ENCODE data around the gene ARL5C.

Gene ARL5C

DNA sequence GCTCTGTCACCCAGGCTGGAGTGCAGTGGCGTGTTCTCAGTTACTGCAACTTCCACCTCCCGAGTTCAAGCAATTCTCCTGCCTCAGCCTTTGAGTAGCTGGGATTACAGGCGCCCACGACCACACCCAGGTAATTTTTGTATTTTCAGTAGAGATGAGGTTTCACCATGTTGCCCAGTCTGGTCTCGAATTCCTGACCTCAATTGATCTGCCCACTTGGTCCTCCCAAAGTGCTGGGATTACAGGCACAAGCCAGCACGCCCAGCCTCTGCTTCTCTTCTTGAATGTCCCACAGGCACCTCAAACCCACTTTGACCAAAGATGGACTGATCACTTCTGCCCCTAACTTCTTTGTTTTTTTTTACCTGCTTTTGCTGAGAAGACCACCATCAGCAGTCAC is 4.6 kb upstream of the ARL5C start:
- CTCF ChIA-PET, result interaction anchor here (0.6 to 2.5 kb wide), 6 partner anchors 8 to 450 kb away, joined by 3 to 6 read pairs (median 6); no protein-coding TSS in a partner anchor

DNA sequence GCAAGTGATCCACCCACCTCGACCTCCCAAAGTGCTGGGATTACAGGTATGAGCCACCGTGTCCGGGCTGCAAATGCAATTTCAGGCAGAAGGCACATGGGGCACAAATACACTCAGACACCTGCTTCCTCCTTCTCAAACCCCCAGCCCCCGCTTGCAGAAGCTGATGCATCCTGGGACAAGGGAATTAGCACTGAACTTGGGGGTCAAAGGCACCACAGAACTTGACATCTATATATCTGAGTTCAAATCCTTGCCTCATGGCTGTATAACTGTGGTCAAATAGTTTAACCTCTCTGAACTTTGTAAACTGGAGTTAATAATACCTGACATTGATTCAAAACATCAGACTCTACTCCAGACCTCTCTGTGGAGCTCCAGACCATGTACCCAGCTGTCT is 4.1 kb upstream of the ARL5C start:
- H3K27ac ChIP-seq (ENCODE audit: extremely low read depth, low read depth, low read length), result no peak overlapping the region
- TF ChIP-seq ZNF670 (tag by site-specific recombination; IDR thresholded peaks at IDR 0.05; ENCODE audit: low read depth) (no peak), ZNF16 (tag by site-specific recombination; IDR thresholded peaks at IDR 0.05; ENCODE audit: low read depth) (no peak), ZNF621 (tag by site-specific recombination; IDR thresholded peaks at IDR 0.05) (no peak), ZBTB1 (tag by site-specific recombination; IDR thresholded peaks at IDR 0.05) (no peak), ZNF221 (tag by site-specific recombination; IDR thresholded peaks at IDR 0.05; ENCODE audit: borderline replicate concordance) (no peak), ZNF184 (tag by site-specific recombination; IDR thresholded peaks at IDR 0.05) (no peak), ZSCAN30 (tag by site-specific recombination; IDR thresholded peaks at IDR 0.05) (no peak), ZNF560 (tag by site-specific recombination; IDR thresholded peaks at IDR 0.05; ENCODE audit: borderline replicate concordance) (no peak), ZNF146 (tag by site-specific recombination; IDR thresholded peaks at IDR 0.05) (no peak), KLF8 (tag by site-specific recombination; IDR thresholded peaks at IDR 0.05) (no peak), ZNF416 (tag by site-specific recombination; IDR thresholded peaks at IDR 0.05) (no peak), MYNN (tag by site-specific recombination; IDR thresholded peaks at IDR 0.05; ENCODE audit: borderline replicate concordance) (no peak)
- TF ChIP-seq, protein P1, sequence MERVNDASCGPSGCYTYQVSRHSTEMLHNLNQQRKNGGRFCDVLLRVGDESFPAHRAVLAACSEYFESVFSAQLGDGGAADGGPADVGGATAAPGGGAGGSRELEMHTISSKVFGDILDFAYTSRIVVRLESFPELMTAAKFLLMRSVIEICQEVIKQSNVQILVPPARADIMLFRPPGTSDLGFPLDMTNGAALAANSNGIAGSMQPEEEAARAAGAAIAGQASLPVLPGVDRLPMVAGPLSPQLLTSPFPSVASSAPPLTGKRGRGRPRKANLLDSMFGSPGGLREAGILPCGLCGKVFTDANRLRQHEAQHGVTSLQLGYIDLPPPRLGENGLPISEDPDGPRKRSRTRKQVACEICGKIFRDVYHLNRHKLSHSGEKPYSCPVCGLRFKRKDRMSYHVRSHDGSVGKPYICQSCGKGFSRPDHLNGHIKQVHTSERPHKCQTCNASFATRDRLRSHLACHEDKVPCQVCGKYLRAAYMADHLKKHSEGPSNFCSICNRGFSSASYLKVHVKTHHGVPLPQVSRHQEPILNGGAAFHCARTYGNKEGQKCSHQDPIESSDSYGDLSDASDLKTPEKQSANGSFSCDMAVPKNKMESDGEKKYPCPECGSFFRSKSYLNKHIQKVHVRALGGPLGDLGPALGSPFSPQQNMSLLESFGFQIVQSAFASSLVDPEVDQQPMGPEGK (tag by site-specific recombination; IDR thresholded peaks at IDR 0.05), result no peak
- TF ChIP-seq, protein P2, sequence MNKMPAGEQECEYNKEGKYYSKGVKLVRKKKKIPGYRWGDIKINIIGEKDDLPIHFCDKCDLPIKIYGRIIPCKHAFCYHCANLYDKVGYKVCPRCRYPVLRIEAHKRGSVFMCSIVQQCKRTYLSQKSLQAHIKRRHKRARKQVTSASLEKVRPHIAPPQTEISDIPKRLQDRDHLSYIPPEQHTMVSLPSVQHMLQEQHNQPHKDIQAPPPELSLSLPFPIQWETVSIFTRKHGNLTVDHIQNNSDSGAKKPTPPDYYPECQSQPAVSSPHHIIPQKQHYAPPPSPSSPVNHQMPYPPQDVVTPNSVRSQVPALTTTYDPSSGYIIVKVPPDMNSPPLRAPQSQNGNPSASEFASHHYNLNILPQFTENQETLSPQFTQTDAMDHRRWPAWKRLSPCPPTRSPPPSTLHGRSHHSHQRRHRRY (tag by site-specific recombination; IDR thresholded peaks at IDR 0.05), result no peak
- TF ChIP-seq, protein P3, sequence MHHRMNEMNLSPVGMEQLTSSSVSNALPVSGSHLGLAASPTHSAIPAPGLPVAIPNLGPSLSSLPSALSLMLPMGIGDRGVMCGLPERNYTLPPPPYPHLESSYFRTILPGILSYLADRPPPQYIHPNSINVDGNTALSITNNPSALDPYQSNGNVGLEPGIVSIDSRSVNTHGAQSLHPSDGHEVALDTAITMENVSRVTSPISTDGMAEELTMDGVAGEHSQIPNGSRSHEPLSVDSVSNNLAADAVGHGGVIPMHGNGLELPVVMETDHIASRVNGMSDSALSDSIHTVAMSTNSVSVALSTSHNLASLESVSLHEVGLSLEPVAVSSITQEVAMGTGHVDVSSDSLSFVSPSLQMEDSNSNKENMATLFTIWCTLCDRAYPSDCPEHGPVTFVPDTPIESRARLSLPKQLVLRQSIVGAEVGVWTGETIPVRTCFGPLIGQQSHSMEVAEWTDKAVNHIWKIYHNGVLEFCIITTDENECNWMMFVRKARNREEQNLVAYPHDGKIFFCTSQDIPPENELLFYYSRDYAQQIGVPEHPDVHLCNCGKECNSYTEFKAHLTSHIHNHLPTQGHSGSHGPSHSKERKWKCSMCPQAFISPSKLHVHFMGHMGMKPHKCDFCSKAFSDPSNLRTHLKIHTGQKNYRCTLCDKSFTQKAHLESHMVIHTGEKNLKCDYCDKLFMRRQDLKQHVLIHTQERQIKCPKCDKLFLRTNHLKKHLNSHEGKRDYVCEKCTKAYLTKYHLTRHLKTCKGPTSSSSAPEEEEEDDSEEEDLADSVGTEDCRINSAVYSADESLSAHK (tag by site-specific recombination; IDR thresholded peaks at IDR 0.05), result no peak
- TF ChIP-seq, protein P4, sequence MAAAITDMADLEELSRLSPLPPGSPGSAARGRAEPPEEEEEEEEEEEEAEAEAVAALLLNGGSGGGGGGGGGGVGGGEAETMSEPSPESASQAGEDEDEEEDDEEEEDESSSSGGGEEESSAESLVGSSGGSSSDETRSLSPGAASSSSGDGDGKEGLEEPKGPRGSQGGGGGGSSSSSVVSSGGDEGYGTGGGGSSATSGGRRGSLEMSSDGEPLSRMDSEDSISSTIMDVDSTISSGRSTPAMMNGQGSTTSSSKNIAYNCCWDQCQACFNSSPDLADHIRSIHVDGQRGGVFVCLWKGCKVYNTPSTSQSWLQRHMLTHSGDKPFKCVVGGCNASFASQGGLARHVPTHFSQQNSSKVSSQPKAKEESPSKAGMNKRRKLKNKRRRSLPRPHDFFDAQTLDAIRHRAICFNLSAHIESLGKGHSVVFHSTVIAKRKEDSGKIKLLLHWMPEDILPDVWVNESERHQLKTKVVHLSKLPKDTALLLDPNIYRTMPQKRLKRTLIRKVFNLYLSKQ (tag by site-specific recombination; IDR thresholded peaks at IDR 0.05; ENCODE audit: borderline replicate concordance), result no peak

More for the DNA sequence above, 4.6 kb upstream of the ARL5C start:
- peaks cover 0 to 6% of the 10 kb centered on the region in 2 experiments; a peak in 1 of 3 replicates for H3K36me3 ChIP-seq (ENCODE audit: control insufficient read depth in 2 of 2, insufficient read depth in 1 of 2, low read length in 2 of 2)
- 0 out of 2 replicates have a peak, but pooled peaks cover 4% of the 10 kb centered on the region for H3K4me1 ChIP-seq (ENCODE audit: control insufficient read depth, insufficient read depth, low read length)
- POLR2A ChIA-PET, result interaction anchor here (3.0 kb wide), 1 partner anchor 30 kb away, joined by 22 read pairs; the partner anchor contains the start of gene RPL19
- H3K27ac ChIP-seq (ENCODE audit: extremely low read depth, low read depth, low read length), result no peak overlapping the region
- no peak overlapping the region for H3K4me3 ChIP-seq (ENCODE audit: low read depth, low read length)
- no peaks in the 10 kb centered on the region for H3K9me3 ChIP-seq (ENCODE audit: control insufficient read depth, insufficient read depth, low read depth, low read length)
- TF ChIP-seq ZNF23 (tag by site-specific recombination; IDR thresholded peaks at IDR 0.05; ENCODE audit: borderline replicate concordance) (no peak), KLF1 (tag by site-specific recombination; IDR thresholded peaks at IDR 0.05) (0 out of 2 replicates have a peak, but pooled peaks have one; percentile 12), EGR2 (tag by site-specific recombination; IDR thresholded peaks at IDR 0.05; ENCODE audit: low read depth) (peak; percentile 72), ZFHX2 (tag by site-specific recombination; conservative IDR thresholded peaks at IDR 0.05) (peak; percentile 59), ZNF223 (tag by site-specific recombination; IDR thresholded peaks at IDR 0.05) (no peak), ZNF350 (tag by site-specific recombination; IDR thresholded peaks at IDR 0.05) (no peak), MZF1 (tag by site-specific recombination; IDR thresholded peaks at IDR 0.05; ENCODE audit: borderline replicate concordance) (no peak), ZNF530 (tag by site-specific recombination; IDR thresholded peaks at IDR 0.05; ENCODE audit: low read depth) (no peak)
- TF ChIP-seq, protein P5, sequence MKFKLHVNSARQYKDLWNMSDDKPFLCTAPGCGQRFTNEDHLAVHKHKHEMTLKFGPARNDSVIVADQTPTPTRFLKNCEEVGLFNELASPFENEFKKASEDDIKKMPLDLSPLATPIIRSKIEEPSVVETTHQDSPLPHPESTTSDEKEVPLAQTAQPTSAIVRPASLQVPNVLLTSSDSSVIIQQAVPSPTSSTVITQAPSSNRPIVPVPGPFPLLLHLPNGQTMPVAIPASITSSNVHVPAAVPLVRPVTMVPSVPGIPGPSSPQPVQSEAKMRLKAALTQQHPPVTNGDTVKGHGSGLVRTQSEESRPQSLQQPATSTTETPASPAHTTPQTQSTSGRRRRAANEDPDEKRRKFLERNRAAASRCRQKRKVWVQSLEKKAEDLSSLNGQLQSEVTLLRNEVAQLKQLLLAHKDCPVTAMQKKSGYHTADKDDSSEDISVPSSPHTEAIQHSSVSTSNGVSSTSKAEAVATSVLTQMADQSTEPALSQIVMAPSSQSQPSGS (tag by site-specific recombination; IDR thresholded peaks at IDR 0.05; ENCODE audit: low read depth), result no peak
- TF ChIP-seq, protein P6, sequence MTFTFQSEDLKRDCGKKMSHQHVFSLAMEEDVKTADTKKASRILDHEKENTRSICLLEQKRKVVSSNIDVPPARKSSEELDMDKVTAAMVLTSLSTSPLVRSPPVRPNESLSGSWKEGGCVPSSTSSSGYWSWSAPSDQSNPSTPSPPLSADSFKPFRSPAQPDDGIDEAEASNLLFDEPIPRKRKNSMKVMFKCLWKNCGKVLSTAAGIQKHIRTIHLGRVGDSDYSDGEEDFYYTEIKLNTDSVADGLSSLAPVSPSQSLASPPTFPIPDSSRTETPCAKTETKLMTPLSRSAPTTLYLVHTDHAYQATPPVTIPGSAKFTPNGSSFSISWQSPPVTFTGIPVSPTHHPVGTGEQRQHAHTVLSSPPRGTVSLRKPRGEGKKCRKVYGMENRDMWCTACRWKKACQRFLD (tag by site-specific recombination; IDR thresholded peaks at IDR 0.05), result no peak
- TF ChIP-seq, protein P7, sequence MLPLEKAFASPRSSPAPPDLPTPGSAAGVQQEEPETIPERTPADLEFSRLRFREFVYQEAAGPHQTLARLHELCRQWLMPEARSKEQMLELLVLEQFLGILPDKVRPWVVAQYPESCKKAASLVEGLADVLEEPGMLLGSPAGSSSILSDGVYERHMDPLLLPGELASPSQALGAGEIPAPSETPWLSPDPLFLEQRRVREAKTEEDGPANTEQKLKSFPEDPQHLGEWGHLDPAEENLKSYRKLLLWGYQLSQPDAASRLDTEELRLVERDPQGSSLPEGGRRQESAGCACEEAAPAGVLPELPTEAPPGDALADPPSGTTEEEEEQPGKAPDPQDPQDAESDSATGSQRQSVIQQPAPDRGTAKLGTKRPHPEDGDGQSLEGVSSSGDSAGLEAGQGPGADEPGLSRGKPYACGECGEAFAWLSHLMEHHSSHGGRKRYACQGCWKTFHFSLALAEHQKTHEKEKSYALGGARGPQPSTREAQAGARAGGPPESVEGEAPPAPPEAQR (tag by site-specific recombination; IDR thresholded peaks at IDR 0.05), result no peak

More for the DNA sequence above, 4.1 kb upstream of the ARL5C start:
- peaks cover 0 to 1% of the 10 kb centered on the region in 2 experiments; a peak in 1 of 3 replicates for H3K36me3 ChIP-seq (ENCODE audit: control insufficient read depth in 2 of 2, insufficient read depth in 1 of 2, low read length in 2 of 2)
- H3K4me3 ChIP-seq (ENCODE audit: low read depth, low read length), result no peak overlapping the region
- no peaks in the 10 kb centered on the region for H3K9me3 ChIP-seq (ENCODE audit: control insufficient read depth, insufficient read depth, low read depth, low read length)
- 0 out of 2 replicates have a peak, but pooled peaks cover 4% of the 10 kb centered on the region for H3K4me1 ChIP-seq (ENCODE audit: control insufficient read depth, insufficient read depth, low read length)
- CTCF ChIA-PET, result interaction anchor here (0.8 to 6.4 kb wide), 7 partner anchors 8 to 435 kb away, joined by 3 to 58 read pairs (median 6); no protein-coding TSS in a partner anchor
- POLR2A ChIA-PET, result interaction anchor here (0.5 to 3.0 kb wide), 2 partner anchors 30 to 35 kb away, joined by 3 to 22 read pairs; partner anchors contain the start of gene RPL19
